ENCODE data around the gene NANP.

DNA sequence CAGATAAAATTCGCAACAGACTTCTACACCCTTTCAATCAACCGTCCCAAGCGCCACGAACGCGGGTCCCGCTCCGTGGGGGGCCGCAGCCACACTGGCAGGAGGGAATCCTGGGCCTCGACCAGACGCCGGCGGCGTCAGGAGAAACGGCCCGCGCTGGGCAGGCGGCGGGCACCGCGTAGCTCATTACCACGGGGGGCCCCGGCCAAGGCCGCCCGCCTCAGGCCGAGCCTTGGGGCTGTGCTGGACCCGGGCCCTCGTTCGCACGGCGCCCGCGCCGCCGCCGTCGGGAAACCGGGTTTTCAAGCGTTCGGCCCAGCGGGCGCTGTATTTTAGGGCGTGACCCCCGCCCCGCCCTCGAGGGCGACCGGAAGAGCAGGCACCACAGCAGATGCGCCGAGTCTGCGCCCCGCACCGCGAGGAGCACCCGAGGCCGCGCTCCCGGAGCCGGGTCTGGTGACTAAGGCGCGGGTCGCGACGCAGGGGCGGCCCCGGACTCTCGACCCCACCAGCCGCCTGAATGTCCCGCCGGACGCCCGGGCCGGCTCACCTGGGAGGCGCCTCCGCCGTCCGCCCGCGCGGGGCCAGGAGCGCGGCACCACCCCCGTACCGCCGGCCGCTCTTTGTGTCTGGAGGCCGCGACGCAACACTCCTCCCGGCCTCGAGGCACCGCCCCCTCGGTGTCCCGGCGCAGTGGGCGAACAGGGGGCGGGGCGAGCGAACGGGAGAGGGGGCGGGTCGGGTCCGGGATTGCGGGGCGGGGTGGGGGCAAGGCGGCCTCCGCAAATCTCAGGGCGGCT lies 38.7 kb downstream of the NANP start, which contains the start of gene NINL:
- no peak for TF ChIP-seq RFX5 (IDR thresholded peaks at IDR 0.05; ENCODE audit: low read depth, low read length)
- TF ChIP-seq, protein P1, sequence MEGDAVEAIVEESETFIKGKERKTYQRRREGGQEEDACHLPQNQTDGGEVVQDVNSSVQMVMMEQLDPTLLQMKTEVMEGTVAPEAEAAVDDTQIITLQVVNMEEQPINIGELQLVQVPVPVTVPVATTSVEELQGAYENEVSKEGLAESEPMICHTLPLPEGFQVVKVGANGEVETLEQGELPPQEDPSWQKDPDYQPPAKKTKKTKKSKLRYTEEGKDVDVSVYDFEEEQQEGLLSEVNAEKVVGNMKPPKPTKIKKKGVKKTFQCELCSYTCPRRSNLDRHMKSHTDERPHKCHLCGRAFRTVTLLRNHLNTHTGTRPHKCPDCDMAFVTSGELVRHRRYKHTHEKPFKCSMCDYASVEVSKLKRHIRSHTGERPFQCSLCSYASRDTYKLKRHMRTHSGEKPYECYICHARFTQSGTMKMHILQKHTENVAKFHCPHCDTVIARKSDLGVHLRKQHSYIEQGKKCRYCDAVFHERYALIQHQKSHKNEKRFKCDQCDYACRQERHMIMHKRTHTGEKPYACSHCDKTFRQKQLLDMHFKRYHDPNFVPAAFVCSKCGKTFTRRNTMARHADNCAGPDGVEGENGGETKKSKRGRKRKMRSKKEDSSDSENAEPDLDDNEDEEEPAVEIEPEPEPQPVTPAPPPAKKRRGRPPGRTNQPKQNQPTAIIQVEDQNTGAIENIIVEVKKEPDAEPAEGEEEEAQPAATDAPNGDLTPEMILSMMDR (conservative IDR thresholded peaks at IDR 0.05; ENCODE audit: low read depth, low read length), result no peak
- TF ChIP-seq MAFK (IDR thresholded peaks at IDR 0.05; ENCODE audit: low read depth, low read length), result no peak
